ENCODE measurements around the gene ESYT1. TPM values are rescaled to one million over a fixed set of nuclear protein-coding genes. Genes with fewer than 3 reads are reported as not detected.
A peak's percentile ranks its signal among the peaks of the same experiment; 100 is the strongest.

ESYT1 gene
- total RNA-seq, 1 donor from 2014 or later = 127 TPM

DNA sequence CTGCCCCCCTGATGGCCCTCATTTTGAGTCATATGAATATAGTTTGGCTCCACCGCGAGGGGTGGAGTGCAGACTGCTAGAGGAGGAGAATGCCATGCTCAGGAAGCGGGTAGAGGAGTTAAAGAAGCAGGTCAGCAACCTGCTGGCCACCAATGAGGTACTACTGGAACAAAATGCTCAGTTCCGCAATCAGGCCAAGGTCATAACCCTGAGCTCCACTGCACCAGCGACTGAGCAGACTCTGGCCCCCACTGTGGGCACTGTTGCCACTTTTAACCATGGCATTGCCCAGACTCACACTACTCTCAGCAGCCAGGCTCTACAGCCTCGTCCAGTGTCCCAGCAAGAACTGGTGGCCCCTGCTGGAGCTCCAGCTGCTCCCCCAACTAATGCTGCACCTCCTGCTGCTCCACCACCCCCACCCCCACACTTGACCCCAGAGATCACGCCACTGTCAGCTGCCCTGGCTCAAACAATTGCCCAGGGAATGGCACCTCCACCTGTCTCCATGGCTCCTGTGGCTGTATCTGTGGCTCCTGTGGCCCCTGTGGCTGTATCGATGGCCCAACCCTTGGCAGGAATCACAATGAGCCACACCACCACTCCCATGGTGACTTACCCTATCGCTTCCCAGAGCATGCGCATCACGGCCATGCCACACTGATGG, 6.7 kb upstream of the ESYT1 start:
- TF ChIP-seq, protein P1, sequence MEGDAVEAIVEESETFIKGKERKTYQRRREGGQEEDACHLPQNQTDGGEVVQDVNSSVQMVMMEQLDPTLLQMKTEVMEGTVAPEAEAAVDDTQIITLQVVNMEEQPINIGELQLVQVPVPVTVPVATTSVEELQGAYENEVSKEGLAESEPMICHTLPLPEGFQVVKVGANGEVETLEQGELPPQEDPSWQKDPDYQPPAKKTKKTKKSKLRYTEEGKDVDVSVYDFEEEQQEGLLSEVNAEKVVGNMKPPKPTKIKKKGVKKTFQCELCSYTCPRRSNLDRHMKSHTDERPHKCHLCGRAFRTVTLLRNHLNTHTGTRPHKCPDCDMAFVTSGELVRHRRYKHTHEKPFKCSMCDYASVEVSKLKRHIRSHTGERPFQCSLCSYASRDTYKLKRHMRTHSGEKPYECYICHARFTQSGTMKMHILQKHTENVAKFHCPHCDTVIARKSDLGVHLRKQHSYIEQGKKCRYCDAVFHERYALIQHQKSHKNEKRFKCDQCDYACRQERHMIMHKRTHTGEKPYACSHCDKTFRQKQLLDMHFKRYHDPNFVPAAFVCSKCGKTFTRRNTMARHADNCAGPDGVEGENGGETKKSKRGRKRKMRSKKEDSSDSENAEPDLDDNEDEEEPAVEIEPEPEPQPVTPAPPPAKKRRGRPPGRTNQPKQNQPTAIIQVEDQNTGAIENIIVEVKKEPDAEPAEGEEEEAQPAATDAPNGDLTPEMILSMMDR (IDR thresholded peaks at IDR 0.05) = no peak
- peaks cover 33% of the 10 kb centered on the region for H3K4me1 Mint-ChIP-seq (ENCODE audit: unreplicated experiment)
- DNase-seq (ENCODE audit: extremely low spot score, unreplicated experiment) = no peak
- no peaks in the 10 kb centered on the region for H3K9me3 Mint-ChIP-seq (ENCODE audit: unreplicated experiment)
- no peak overlapping the region for H3K4me3 Mint-ChIP-seq (ENCODE audit: unreplicated experiment)
- peak overlapping the region; percentile 9 for H3K27ac Mint-ChIP-seq (ENCODE audit: unreplicated experiment)
- no peaks in the 10 kb centered on the region for H3K27me3 Mint-ChIP-seq (ENCODE audit: unreplicated experiment)
- H3K36me3 Mint-ChIP-seq (ENCODE audit: unreplicated experiment) = peaks cover 21% of the 10 kb centered on the region

DNA sequence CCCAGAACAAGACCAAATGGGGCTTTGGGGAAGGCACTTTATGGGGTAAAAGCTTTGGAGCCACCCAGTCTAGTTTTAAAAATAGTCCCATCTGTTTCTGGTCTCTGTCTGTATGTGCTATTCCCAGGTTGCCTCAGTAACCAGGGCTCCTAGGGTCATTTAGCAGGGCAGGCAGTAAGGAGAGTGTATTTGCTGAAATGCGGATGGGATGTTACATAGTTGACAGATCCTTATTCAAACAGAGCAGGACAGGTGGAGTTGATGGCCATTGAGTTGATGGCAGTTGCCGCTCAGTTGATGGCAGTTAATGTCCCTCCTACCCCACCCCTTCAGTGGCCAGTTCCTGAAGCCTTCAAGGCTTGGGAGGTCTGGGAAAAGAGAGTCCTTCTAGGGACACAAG, 5.4 kb upstream of the ESYT1 start:
- Mint-ChIP-seq H3K27ac (ENCODE audit: unreplicated experiment) (no peak overlapping the region), H3K4me1 (ENCODE audit: unreplicated experiment) (peaks cover 38% of the 10 kb centered on the region), H3K36me3 (ENCODE audit: unreplicated experiment) (peaks cover 12% of the 10 kb centered on the region), H3K4me3 (ENCODE audit: unreplicated experiment) (no peak overlapping the region), H3K27me3 (ENCODE audit: unreplicated experiment) (no peaks in the 10 kb centered on the region), H3K9me3 (ENCODE audit: unreplicated experiment) (no peaks in the 10 kb centered on the region)
- TF ChIP-seq, protein P1 (IDR thresholded peaks at IDR 0.05) = no peak
- no peak for DNase-seq (ENCODE audit: extremely low spot score, unreplicated experiment)

DNA sequence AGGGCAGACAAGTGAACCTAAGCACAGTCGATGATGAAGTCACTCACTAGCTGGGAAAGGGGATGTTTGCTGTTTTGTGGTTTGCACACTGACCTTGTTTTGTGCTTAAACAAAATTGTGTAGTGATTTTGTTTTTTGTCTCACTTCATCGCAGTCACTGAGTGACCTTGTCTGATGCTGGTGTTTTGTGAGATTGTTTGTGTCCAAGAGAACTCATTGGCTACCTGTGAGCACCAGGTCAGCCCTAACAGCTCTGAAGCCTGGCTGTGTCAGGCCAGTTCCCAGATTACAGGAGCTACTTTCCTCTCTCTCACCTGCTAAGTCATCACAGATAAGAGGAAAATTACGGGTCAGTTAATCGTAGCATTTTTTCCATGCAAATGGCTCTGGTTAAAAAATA, 3.9 kb upstream of the ESYT1 start:
- Mint-ChIP-seq H3K4me1 (ENCODE audit: unreplicated experiment) (peaks cover 29% of the 10 kb centered on the region), H3K9me3 (ENCODE audit: unreplicated experiment) (no peaks in the 10 kb centered on the region), H3K27ac (ENCODE audit: unreplicated experiment) (peak overlapping the region; percentile 21), H3K36me3 (ENCODE audit: unreplicated experiment) (peaks cover 9% of the 10 kb centered on the region), H3K27me3 (ENCODE audit: unreplicated experiment) (no peaks in the 10 kb centered on the region), H3K4me3 (ENCODE audit: unreplicated experiment) (no peak overlapping the region)
- TF ChIP-seq, protein P1 (IDR thresholded peaks at IDR 0.05) = no peak
- DNase-seq (ENCODE audit: extremely low spot score, unreplicated experiment) = no peak

DNA sequence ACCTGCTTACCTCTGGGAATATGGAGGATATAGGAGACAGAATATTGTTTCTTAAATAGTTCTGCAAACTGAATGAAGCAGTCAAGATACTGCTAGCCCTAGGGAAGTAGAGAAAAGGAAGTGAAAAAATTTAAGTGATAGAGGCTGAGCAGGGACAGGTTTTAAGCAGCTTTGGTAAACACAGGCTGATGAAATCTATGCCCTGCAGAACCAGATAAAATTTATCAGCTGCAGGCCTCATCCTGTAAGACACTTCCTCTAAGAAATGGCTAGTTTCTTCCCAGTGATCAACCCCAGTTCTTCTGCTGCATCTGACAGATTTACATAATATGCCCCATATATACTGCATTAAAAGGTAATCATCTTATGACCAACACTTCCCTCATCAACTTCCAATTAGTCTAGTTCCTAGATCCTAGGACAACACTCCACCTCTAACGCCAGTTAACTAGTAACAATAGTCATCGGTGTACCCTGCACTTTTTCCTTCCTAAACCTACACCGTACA, 1.3 kb upstream of the ESYT1 start:
- TF ChIP-seq, protein P1 (IDR thresholded peaks at IDR 0.05) = no peak
- Mint-ChIP-seq H3K36me3 (ENCODE audit: unreplicated experiment) (peaks cover 8% of the 10 kb centered on the region), H3K4me3 (ENCODE audit: unreplicated experiment) (peak overlapping the region; percentile 98), H3K9me3 (ENCODE audit: unreplicated experiment) (no peaks in the 10 kb centered on the region), H3K27ac (ENCODE audit: unreplicated experiment) (peak overlapping the region; percentile 90), H3K27me3 (ENCODE audit: unreplicated experiment) (no peaks in the 10 kb centered on the region), H3K4me1 (ENCODE audit: unreplicated experiment) (peaks cover 36% of the 10 kb centered on the region)
- no peak for DNase-seq (ENCODE audit: extremely low spot score, unreplicated experiment)

DNA sequence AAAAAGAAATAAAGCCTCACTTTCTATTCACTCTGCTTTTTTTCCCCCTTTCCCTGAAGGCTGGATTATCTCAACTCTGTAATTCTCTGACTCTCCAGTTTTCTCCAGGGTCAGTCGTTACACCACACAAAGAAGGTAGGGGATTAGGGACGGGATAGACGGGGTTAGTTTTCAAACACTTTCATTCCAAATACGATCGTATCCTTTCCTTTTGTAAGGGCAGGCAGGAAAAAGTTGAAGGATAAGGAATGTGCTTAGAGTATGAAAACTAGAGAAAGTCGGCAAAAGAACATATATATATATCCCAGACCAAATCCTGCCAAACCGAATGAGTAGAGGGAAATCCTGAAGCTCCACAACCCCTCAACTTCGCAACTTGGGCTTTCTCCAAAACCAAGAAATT, 581 bp upstream of the ESYT1 start:
- Mint-ChIP-seq H3K27ac (ENCODE audit: unreplicated experiment) (peak overlapping the region; percentile 90), H3K4me3 (ENCODE audit: unreplicated experiment) (peak overlapping the region; percentile 98), H3K27me3 (ENCODE audit: unreplicated experiment) (no peaks in the 10 kb centered on the region), H3K4me1 (ENCODE audit: unreplicated experiment) (peaks cover 36% of the 10 kb centered on the region), H3K9me3 (ENCODE audit: unreplicated experiment) (no peaks in the 10 kb centered on the region), H3K36me3 (ENCODE audit: unreplicated experiment) (peaks cover 15% of the 10 kb centered on the region)
- DNase-seq (ENCODE audit: extremely low spot score, unreplicated experiment) = no peak
- TF ChIP-seq, protein P1 (IDR thresholded peaks at IDR 0.05) = no peak

All from osteocyte (in vitro differentiated cells).